ENCODE data around the gene SYS1.

GRCh38 chr20:45391559-45391958 is 28.6 kb downstream of the SYS1 start:
- TF ChIP-seq CTCF (IDR thresholded peaks at IDR 0.05) (no peak), POLR2A (IDR thresholded peaks at IDR 0.05) (no peak), POLR2AphosphoS5 (IDR thresholded peaks at IDR 0.05) (no peak)

Measured in breast epithelium (tissue), 3 donors.